Type B pancreatic cell (in vitro differentiated cells): ENCODE data around the gene VPS13D. TPM values are rescaled to one million over a fixed set of nuclear protein-coding genes. Genes with fewer than 3 reads are reported as not detected.

Experiments used
- DNase-seq: peaks from one replicate; pipeline ENCODE4 v3.0.0; 2021; ENCODE audit warnings: mixed read lengths; ENCODE audit not compliant: unreplicated experiment; ENCODE audit errors: extremely low spot score
- H3K27ac Mint-ChIP-seq: 2 replicates; pipeline ENCODE4 v1.8.0; 2021; ENCODE audit warnings: mild to moderate bottlenecking, mixed read lengths
- H3K27me3 Mint-ChIP-seq: 2 replicates; pipeline ENCODE4 v1.8.0; 2021; ENCODE audit warnings: mixed read lengths
- H3K36me3 Mint-ChIP-seq: 2 replicates; pipeline ENCODE4 v1.8.0; 2021; ENCODE audit warnings: mixed read lengths
- H3K4me1 Mint-ChIP-seq: one replicate; pipeline ENCODE4 v1.8.0; 2021; ENCODE audit warnings: mixed read lengths; ENCODE audit not compliant: unreplicated experiment
- H3K4me3 Mint-ChIP-seq: 2 replicates; pipeline ENCODE4 v1.8.0; 2021; ENCODE audit warnings: mild to moderate bottlenecking, mixed read lengths
- H3K9me3 Mint-ChIP-seq: 2 replicates; pipeline ENCODE4 v1.8.0; 2021; ENCODE audit warnings: mixed read lengths
- CTCF ChIP-seq: fragments of 200-600 bp; sonication (generic); conservative IDR thresholded peaks from 2 replicates; pipeline ENCODE4 v1.5.0; 2021; ENCODE audit warnings: antibody characterized with exemption, mild to moderate bottlenecking
- total RNA-seq: library from RNA; stranded (reverse); gene quantifications from 2 replicates; pipeline ENCODE4 v1.2.1, GENCODE V29; 2021; ENCODE audit warnings: low replicate concordance

Gene VPS13D
- total RNA-seq, 1 donor from 2014 or later = 43.4 TPM

- H3K9me3 Mint-ChIP-seq = peaks cover 10% of the 10 kb centered on the region
- H3K4me1 Mint-ChIP-seq = peaks cover 66% of the 10 kb centered on the region
- no peak for DNase-seq
- peaks cover 64% of the 10 kb centered on the region for H3K36me3 Mint-ChIP-seq
- no peak for TF ChIP-seq CTCF
- no peaks in the 10 kb centered on the region for H3K27me3 Mint-ChIP-seq
- H3K4me3 Mint-ChIP-seq = peak overlapping the region; percentile 45
- H3K27ac Mint-ChIP-seq = peak overlapping the region; percentile 38
Observed at GRCh38 chr1:12495725-12496124, 265.9 kb downstream of the VPS13D start.

- H3K27ac Mint-ChIP-seq = peak overlapping the region; percentile 38
- peaks cover 60% of the 10 kb centered on the region for H3K4me1 Mint-ChIP-seq
- H3K4me3 Mint-ChIP-seq = peak overlapping the region; percentile 45
- no peak for TF ChIP-seq CTCF
- H3K27me3 Mint-ChIP-seq = no peaks in the 10 kb centered on the region
- DNase-seq = no peak
- peaks cover 9% of the 10 kb centered on the region for H3K9me3 Mint-ChIP-seq
- H3K36me3 Mint-ChIP-seq = peaks cover 58% of the 10 kb centered on the region
Observed at GRCh38 chr1:12496154-12496961, 266.5 kb downstream of the VPS13D start.

- Mint-ChIP-seq H3K36me3 (peaks cover 52% of the 10 kb centered on the region), H3K27me3 (no peaks in the 10 kb centered on the region), H3K4me3 (no peak overlapping the region), H3K9me3 (no peaks in the 10 kb centered on the region), H3K4me1 (peaks cover 53% of the 10 kb centered on the region), H3K27ac (no peak overlapping the region)
- TF ChIP-seq CTCF = no peak
- DNase-seq = no peak
Observed at GRCh38 chr1:12499539-12500240, 269.9 kb downstream of the VPS13D start.

GRCh38 chr1:12501661-12502060 is 271.8 kb downstream of the VPS13D start:
- H3K27ac Mint-ChIP-seq = no peak overlapping the region

More at GRCh38 chr1:12501661-12502060, 271.8 kb downstream of the VPS13D start:
- TF ChIP-seq CTCF = no peak
- DNase-seq = no peak
- Mint-ChIP-seq H3K27me3 (no peaks in the 10 kb centered on the region), H3K9me3 (no peaks in the 10 kb centered on the region), H3K4me1 (peaks cover 38% of the 10 kb centered on the region), H3K36me3 (peaks cover 42% of the 10 kb centered on the region), H3K4me3 (no peak overlapping the region)
